SK-N-SH treated with all-trans-retinoic acid at 6 μM for 48 hours (cell line): Measurements from ENCODE around the gene ALPP.
"Not testable (repeated sequence)": the region's sequence is repeated elsewhere in the genome, so short reads cannot be mapped to it uniquely, and the experiment has no call there.

ENCODE experiments used
- ATAC-seq: fragments of 200-7000 bp; cut with Tn5 transposase; 3 replicates; pipeline ENCODE4 v1.9.1; 2020; ENCODE audit warnings: mild to moderate bottlenecking, moderate library complexity
- ARNTL ChIP-seq: fragments of 450-650 bp; formaldehyde crosslinking; IDR thresholded peaks from 2 replicates; pipeline ENCODE4 v1.5.0; 2020; ENCODE audit warnings: low read depth, mild to moderate bottlenecking, moderate library complexity, borderline replicate concordance
- BACH2 ChIP-seq: fragments of 250-450 bp; sonication (Bioruptor Pico); IDR thresholded peaks from 2 replicates; pipeline ENCODE4 v1.9.0; 2021; ENCODE audit warnings: mild to moderate bottlenecking, borderline replicate concordance
- CREB5 ChIP-seq: fragments of 250-450 bp; sonication (Bioruptor Pico); IDR thresholded peaks from 2 replicates; pipeline ENCODE4 v1.5.1; 2020; ENCODE audit warnings: low read depth, mild to moderate bottlenecking, moderate library complexity
- CSRNP3 ChIP-seq: fragments of 250-450 bp; sonication (Bioruptor Pico); IDR thresholded peaks from 2 replicates; pipeline ENCODE4 v1.5.1; 2021; ENCODE audit warnings: mild to moderate bottlenecking, moderate library complexity
- GLIS3 ChIP-seq: fragments of 250-450 bp; sonication (Bioruptor Pico); IDR thresholded peaks from 2 replicates; pipeline ENCODE4 v1.5.0; 2020; ENCODE audit warnings: mild to moderate bottlenecking, moderate library complexity
- ISL1 ChIP-seq: fragments of 250-450 bp; sonication (Bioruptor Pico); IDR thresholded peaks from 2 replicates; pipeline ENCODE4 v2.1.2; 2022; ENCODE audit warnings: mild to moderate bottlenecking, moderate library complexity
- OSR1 ChIP-seq: fragments of 250-450 bp; sonication (Bioruptor Pico); IDR thresholded peaks from 2 replicates; pipeline ENCODE4 v1.8.0; 2022; ENCODE audit warnings: moderate library complexity, mild to moderate bottlenecking, inconsistent platforms
- PATZ1 ChIP-seq: fragments of 250-450 bp; sonication (Bioruptor Pico); IDR thresholded peaks from 2 replicates; pipeline ENCODE4 v1.8.0; 2020; ENCODE audit warnings: mild to moderate bottlenecking, moderate library complexity, borderline replicate concordance
- POU6F1 ChIP-seq: fragments of 250-450 bp; sonication (Bioruptor Pico); IDR thresholded peaks from 2 replicates; pipeline ENCODE4 v1.8.0; 2021; ENCODE audit warnings: low read depth, mild to moderate bottlenecking, moderate library complexity, borderline replicate concordance
- PPARA ChIP-seq: fragments of 250-450 bp; sonication (Bioruptor Pico); IDR thresholded peaks from 2 replicates; pipeline ENCODE4 v1.5.0; 2020; ENCODE audit warnings: mild to moderate bottlenecking, borderline replicate concordance
- RARB ChIP-seq: fragments of 250-450 bp; sonication (Bioruptor Pico); IDR thresholded peaks from 2 replicates; pipeline ENCODE4 v1.8.0; 2021; ENCODE audit warnings: mild to moderate bottlenecking, moderate library complexity
- SNAI2 ChIP-seq: fragments of 250-450 bp; sonication (Bioruptor Pico); IDR thresholded peaks from 2 replicates; pipeline ENCODE4 v1.5.0; 2020; ENCODE audit warnings: mild to moderate bottlenecking, moderate library complexity
- TOX ChIP-seq: fragments of 250-450 bp; sonication (Bioruptor Pico); IDR thresholded peaks from 2 replicates; pipeline ENCODE4 v1.8.0; 2021; ENCODE audit warnings: mild to moderate bottlenecking, moderate library complexity, borderline replicate concordance
- ZC3H10 ChIP-seq: fragments of 250-450 bp; sonication (Bioruptor Pico); IDR thresholded peaks from 2 replicates; pipeline ENCODE4 v1.5.1; 2021; ENCODE audit warnings: mild to moderate bottlenecking, moderate library complexity
- ZFP3 ChIP-seq: fragments of 250-450 bp; sonication (Bioruptor Pico); IDR thresholded peaks from 2 replicates; pipeline ENCODE4 v1.5.0; 2020; ENCODE audit warnings: mild to moderate bottlenecking, moderate library complexity
- ZFP30 ChIP-seq: fragments of 450-650 bp; formaldehyde crosslinking; IDR thresholded peaks from 2 replicates; pipeline ENCODE4 v1.5.0; 2022; ENCODE audit warnings: mild to moderate bottlenecking, moderate library complexity
- ZNF565 ChIP-seq: fragments of 450-650 bp; formaldehyde crosslinking; conservative IDR thresholded peaks from 2 replicates; pipeline ENCODE4 v1.5.0; 2020; ENCODE audit warnings: low read depth, mild to moderate bottlenecking, moderate library complexity
- ZNF8 ChIP-seq: fragments of 450-650 bp; formaldehyde crosslinking; IDR thresholded peaks from 2 replicates; pipeline ENCODE4 v1.5.0; 2020; ENCODE audit warnings: mild to moderate bottlenecking, moderate library complexity

The ALPP gene

GRCh38 chr2:232393556-232393955 lies 15.0 kb downstream of the ALPP start:
- ATAC-seq: no peak

GRCh38 chr2:232394431-232394830 lies 15.9 kb downstream of the ALPP start:
- ATAC-seq: not testable (repeated sequence)

More at GRCh38 chr2:232393556-232393955, 15.0 kb downstream of the ALPP start:
- no peak for TF ChIP-seq RARB (CRISPR knock-in tag)

GRCh38 chr2:232395586-232395985 lies 17.0 kb downstream of the ALPP start:
- no peak for ATAC-seq
- TF ChIP-seq ZFP30 (CRISPR knock-in tag) (no peak), CSRNP3 (no peak), ZNF8 (no peak), CREB5 (no peak), ISL1 (CRISPR knock-in tag) (no peak), ZFP3 (CRISPR knock-in tag) (no peak), ZC3H10 (CRISPR knock-in tag) (no peak)

- TF ChIP-seq ZFP3 (CRISPR knock-in tag) (no peak), ZNF565 (CRISPR knock-in tag) (no peak), TOX (CRISPR knock-in tag) (no peak), ZFP30 (CRISPR knock-in tag) (no peak), RARB (CRISPR knock-in tag) (no peak), SNAI2 (no peak), CSRNP3 (no peak), POU6F1 (CRISPR knock-in tag) (no peak), GLIS3 (CRISPR knock-in tag) (no peak), PATZ1 (CRISPR knock-in tag) (no peak), OSR1 (no peak), PPARA (CRISPR knock-in tag) (no peak), ISL1 (CRISPR knock-in tag) (no peak)
- ATAC-seq: no peak
Measured at GRCh38 chr2:232396683-232397082, 18.1 kb downstream of the ALPP start.

- ATAC-seq: no peak
- TF ChIP-seq POU6F1 (CRISPR knock-in tag) (no peak), ARNTL (CRISPR knock-in tag) (no peak), RARB (CRISPR knock-in tag) (no peak), SNAI2 (no peak), CSRNP3 (no peak), BACH2 (no peak), PATZ1 (CRISPR knock-in tag) (no peak), TOX (CRISPR knock-in tag) (no peak), ZFP3 (CRISPR knock-in tag) (no peak)
Measured at GRCh38 chr2:232398293-232399034, 19.9 kb downstream of the ALPP start.
